ENCODE measurements around the gene CT47B1.

DNA sequence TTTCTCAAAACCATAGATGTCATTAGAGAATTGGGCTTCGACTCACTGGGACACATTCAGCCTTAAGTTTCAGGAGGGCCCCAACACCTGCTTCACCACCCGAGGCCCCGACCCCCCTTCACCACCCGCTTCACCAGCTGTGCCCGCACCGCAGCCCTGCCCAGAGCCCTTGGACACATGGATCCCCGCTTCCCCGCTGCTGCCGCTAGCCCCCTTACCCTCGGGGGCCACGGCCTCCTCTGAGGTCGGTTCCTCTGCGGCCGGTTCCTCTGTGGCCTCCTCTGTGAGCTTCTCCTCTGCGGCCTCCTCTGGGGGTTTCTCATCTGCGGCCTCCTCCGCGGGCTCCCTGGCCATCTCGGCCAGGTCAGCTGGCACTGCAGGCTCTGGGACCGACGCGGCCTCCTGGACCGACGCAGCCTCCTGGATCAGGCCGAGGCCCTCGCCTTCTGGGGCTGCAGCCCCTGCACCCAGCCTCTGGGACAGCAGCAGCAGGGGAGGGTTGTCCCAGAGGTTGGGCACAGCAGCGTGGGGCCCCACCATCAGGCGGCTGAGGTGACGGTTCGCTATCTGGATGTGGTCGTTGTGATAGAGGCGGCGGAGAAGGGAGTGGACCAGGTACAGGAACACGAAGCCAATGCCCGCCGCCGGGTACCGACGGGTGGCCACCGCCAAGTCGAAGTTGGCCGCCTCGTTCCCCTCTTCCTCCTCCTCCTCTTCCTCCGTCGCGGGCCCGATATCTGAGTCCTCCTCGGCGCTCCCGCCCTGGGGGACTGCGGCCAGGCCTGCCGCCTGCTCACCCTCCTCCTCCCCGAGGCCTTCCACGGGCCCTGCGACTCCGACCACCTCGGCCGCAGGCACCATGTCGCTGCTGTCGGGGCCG lies 748 bp downstream of the CT47B1 start:
- TF ChIP-seq, protein P1, sequence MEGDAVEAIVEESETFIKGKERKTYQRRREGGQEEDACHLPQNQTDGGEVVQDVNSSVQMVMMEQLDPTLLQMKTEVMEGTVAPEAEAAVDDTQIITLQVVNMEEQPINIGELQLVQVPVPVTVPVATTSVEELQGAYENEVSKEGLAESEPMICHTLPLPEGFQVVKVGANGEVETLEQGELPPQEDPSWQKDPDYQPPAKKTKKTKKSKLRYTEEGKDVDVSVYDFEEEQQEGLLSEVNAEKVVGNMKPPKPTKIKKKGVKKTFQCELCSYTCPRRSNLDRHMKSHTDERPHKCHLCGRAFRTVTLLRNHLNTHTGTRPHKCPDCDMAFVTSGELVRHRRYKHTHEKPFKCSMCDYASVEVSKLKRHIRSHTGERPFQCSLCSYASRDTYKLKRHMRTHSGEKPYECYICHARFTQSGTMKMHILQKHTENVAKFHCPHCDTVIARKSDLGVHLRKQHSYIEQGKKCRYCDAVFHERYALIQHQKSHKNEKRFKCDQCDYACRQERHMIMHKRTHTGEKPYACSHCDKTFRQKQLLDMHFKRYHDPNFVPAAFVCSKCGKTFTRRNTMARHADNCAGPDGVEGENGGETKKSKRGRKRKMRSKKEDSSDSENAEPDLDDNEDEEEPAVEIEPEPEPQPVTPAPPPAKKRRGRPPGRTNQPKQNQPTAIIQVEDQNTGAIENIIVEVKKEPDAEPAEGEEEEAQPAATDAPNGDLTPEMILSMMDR (IDR thresholded peaks at IDR 0.05; ENCODE audit: low read depth, low read length, poor library complexity, severe bottlenecking): no peak
- no peak for TF ChIP-seq EZH2phosphoT487 (IDR thresholded peaks at IDR 0.05; ENCODE audit: borderline replicate concordance, low read length)

Measured in DOHH2 (cell line).